ENCODE measurements around the gene C1QBP. TPM values are rescaled to one million over a fixed set of nuclear protein-coding genes. Genes with fewer than 3 reads are reported as not detected.
A peak's percentile ranks its signal among the peaks of the same experiment; 100 is the strongest.

The C1QBP gene
- total RNA-seq, 2 donors from 2014 or later = 140 to 146 TPM

DNA sequence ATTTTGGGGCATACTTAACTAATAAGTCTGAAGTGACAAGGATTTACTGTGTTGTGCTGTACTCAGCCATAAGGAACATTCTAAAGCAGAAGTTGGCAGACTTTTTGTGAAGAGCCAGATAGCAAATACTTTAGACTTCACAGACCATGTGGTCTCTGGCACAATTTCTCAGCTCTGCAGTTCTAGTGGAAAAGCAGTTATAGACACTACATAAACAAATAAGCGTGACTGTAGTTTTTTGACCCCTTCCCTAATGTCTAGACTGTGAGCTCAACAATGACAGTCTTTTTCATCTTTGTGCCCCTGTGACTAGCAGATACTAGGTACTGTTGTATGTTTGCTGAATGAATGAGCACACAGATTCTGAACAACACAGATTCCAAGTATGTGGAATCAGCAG, 14.0 kb downstream of the C1QBP start:
- TF ChIP-seq POLR2A (IDR thresholded peaks at IDR 0.05) = no peak
- TF ChIP-seq POLR2AphosphoS5 (IDR thresholded peaks at IDR 0.05) = no peak
- TF ChIP-seq, protein P1, sequence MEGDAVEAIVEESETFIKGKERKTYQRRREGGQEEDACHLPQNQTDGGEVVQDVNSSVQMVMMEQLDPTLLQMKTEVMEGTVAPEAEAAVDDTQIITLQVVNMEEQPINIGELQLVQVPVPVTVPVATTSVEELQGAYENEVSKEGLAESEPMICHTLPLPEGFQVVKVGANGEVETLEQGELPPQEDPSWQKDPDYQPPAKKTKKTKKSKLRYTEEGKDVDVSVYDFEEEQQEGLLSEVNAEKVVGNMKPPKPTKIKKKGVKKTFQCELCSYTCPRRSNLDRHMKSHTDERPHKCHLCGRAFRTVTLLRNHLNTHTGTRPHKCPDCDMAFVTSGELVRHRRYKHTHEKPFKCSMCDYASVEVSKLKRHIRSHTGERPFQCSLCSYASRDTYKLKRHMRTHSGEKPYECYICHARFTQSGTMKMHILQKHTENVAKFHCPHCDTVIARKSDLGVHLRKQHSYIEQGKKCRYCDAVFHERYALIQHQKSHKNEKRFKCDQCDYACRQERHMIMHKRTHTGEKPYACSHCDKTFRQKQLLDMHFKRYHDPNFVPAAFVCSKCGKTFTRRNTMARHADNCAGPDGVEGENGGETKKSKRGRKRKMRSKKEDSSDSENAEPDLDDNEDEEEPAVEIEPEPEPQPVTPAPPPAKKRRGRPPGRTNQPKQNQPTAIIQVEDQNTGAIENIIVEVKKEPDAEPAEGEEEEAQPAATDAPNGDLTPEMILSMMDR (IDR thresholded peaks at IDR 0.05) = no peak
- Histone ChIP-seq H3K27ac (no peak overlapping the region), H3K4me1 (replicated peaks) (no peaks in the 10 kb centered on the region), H3K27me3 (replicated peaks; ENCODE audit: insufficient read depth) (no peaks in the 10 kb centered on the region), H3K36me3 (peaks cover 6 to 12% of the 10 kb centered on the region in 2 donors), H3K4me3 (no peak overlapping the region), H3K9me3 (no peaks in the 10 kb centered on the region)
- DNase-seq (ENCODE audit: low spot score) = no peak
- 83% methylated on average over 1 of the region's 1 CpG for WGBS
- intact Hi-C loops (cut with DNase I) = no loop called here

GRCh38 chr17:5422505-5422904, 16.4 kb downstream of the C1QBP start:
- Histone ChIP-seq H3K9me3 (no peaks in the 10 kb centered on the region), H3K4me3 (no peak overlapping the region), H3K27ac (no peak overlapping the region), H3K36me3 (peaks cover 6 to 11% of the 10 kb centered on the region in 2 donors), H3K27me3 (replicated peaks; ENCODE audit: insufficient read depth) (no peaks in the 10 kb centered on the region), H3K4me1 (replicated peaks) (peaks cover 5% of the 10 kb centered on the region)
- intact Hi-C loops (cut with DNase I) = no loop called here
- DNase-seq (ENCODE audit: low spot score) = no peak
- 93% methylated on average over 2 of the region's 2 CpGs for WGBS
- TF ChIP-seq POLR2A (IDR thresholded peaks at IDR 0.05) (no peak), POLR2AphosphoS5 (IDR thresholded peaks at IDR 0.05) (no peak)
- TF ChIP-seq, protein P1 (IDR thresholded peaks at IDR 0.05) = no peak

DNA sequence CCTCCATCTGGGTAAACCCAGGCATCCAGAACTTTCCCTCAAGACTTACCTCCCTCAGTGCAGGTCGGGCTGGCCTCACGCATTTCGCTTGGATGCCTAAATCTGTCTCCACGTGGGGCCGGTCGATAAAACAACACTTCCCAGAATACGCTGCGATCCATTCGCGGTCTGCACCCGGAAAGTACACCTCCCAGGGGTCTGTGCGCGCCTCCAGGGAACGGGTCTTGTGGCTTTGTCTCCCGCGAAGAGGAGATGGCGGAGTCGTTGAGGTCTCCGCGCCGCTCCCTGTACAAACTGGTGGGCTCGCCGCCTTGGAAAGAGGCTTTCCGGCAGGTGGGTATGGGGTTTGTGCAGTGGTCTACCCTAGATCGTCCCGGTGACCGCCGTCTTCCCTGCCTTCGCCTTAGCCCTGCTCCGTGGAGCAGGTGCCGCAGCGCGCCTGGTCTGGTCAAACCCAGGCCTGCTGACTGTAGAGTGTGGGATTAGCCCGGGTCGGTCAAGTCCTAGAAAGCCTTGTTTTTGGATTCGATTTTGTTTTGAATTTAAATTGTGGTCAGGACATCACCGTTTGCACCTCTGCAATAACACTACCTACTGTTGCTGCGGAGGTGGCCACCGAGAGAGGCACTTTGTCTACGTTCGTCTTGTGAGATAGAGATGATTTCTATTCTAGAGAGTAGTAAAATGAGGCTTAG, 18.8 kb downstream of the C1QBP start, which contains the start of gene RPAIN:
RPAIN (plus strand) TSS at position 224 of the 695 bp plus-strand sequence; CDS start at position 253, 29 bp downstream.
- Histone ChIP-seq H3K4me3 (peak within 1 kb of the TSS; percentile 65), H3K9me3 (no peaks in the 10 kb centered on the region), H3K27me3 (replicated peaks; ENCODE audit: insufficient read depth) (no peaks in the 10 kb centered on the region), H3K27ac (peak within 1 kb of the TSS; percentile 91), H3K4me1 (replicated peaks) (peaks cover 5% of the 10 kb centered on the region), H3K36me3 (peaks cover 2 to 8% of the 10 kb centered on the region in 2 donors)
- WGBS = under 1% methylated on average over 41 of the region's 41 CpGs
- TF ChIP-seq, protein P1 (IDR thresholded peaks at IDR 0.05) = no peak
- TF ChIP-seq POLR2A (IDR thresholded peaks at IDR 0.05) (peak; percentile 51), POLR2AphosphoS5 (IDR thresholded peaks at IDR 0.05) (peak; percentile 78)
- intact Hi-C loops (cut with DNase I) = loop anchor here (2.0 kb wide), 1 partner anchor 49 kb away; the partner anchor contains the start of gene DHX33
- peak; percentile 91 for DNase-seq (ENCODE audit: low spot score)

- Histone ChIP-seq H3K4me1 (replicated peaks) (peaks cover 5% of the 10 kb centered on the region), H3K27ac (peak within 1 kb of the TSS; percentile 91), H3K9me3 (no peaks in the 10 kb centered on the region), H3K27me3 (replicated peaks; ENCODE audit: insufficient read depth) (no peaks in the 10 kb centered on the region), H3K4me3 (peak within 1 kb of the TSS; percentile 65), H3K36me3 (peaks cover 0 to 8% of the 10 kb centered on the region in 2 donors)
- WGBS = under 1% methylated on average over 49 of the region's 49 CpGs
- TF ChIP-seq, protein P1 (IDR thresholded peaks at IDR 0.05) = no peak
- TF ChIP-seq POLR2A (IDR thresholded peaks at IDR 0.05) (peak; percentile 90), POLR2AphosphoS5 (IDR thresholded peaks at IDR 0.05) (peak; percentile 86)
- intact Hi-C loops (cut with DNase I) = no loop called here
- peak; percentile 95 for DNase-seq (ENCODE audit: low spot score)
These were observed 19.5 kb downstream of the C1QBP start, which contains the start of gene NUP88 for GRCh38 chr17:5419356-5419958. NUP88 (minus strand) TSS chr17:5419662; CDS start chr17:5419650, 12 bp downstream.
